GM19455 (cell line): ENCODE measurements around the gene SELENOO.
A peak's percentile ranks its signal among the peaks of the same experiment; 100 is the strongest.
"Not testable (repeated sequence)": the region's sequence is repeated elsewhere in the genome, so short reads cannot be mapped to it uniquely, and the experiment has no call there.

Source experiments
- ATAC-seq: cut with Tn5 transposase; IDR thresholded peaks from one replicate; pipeline ENCODE4 v1.9.1; 2021; ENCODE audit not compliant: unreplicated experiment

Gene SELENOO

GRCh38 chr22:50198624-50199017 lies 2.2 kb upstream of the SELENOO start:
- ATAC-seq, result no peak

- no peak for ATAC-seq
Measured at GRCh38 chr22:50199251-50199721, 1.5 kb upstream of the SELENOO start.

GRCh38 chr22:50199829-50200460 lies 866 bp upstream of the SELENOO start:
- ATAC-seq, result no peak

- ATAC-seq, result peak; percentile 18
Measured at GRCh38 chr22:50201191-50202129, 649 bp downstream of the SELENOO start.

GRCh38 chr22:50202130-50202666 lies 1.4 kb downstream of the SELENOO start:
- ATAC-seq, result no peak

GRCh38 chr22:50203288-50203687 lies 2.5 kb downstream of the SELENOO start:
- no peak for ATAC-seq

GRCh38 chr22:50204571-50204970 lies 3.8 kb downstream of the SELENOO start:
- no peak for ATAC-seq

- not testable (repeated sequence) for ATAC-seq
Measured at GRCh38 chr22:50204998-50205397, 4.2 kb downstream of the SELENOO start.

- ATAC-seq, result no peak
Measured at GRCh38 chr22:50205781-50206569, 5.2 kb downstream of the SELENOO start.

GRCh38 chr22:50206599-50206998 lies 5.8 kb downstream of the SELENOO start:
- ATAC-seq, result no peak

- no peak for ATAC-seq
Measured at GRCh38 chr22:50207383-50208140, 6.8 kb downstream of the SELENOO start.

GRCh38 chr22:50208430-50208938 lies 7.7 kb downstream of the SELENOO start:
- ATAC-seq, result no peak

GRCh38 chr22:50208939-50209892 lies 8.4 kb downstream of the SELENOO start:
- ATAC-seq, result no peak

- ATAC-seq, result no peak
Measured at GRCh38 chr22:50209893-50210292, 9.1 kb downstream of the SELENOO start.

- no peak for ATAC-seq
Measured at GRCh38 chr22:50210378-50211139, 9.7 kb downstream of the SELENOO start.

GRCh38 chr22:50211147-50211546 lies 10.3 kb downstream of the SELENOO start:
- ATAC-seq, result no peak

- ATAC-seq, result no peak
Measured at GRCh38 chr22:50213263-50213662, 12.5 kb downstream of the SELENOO start.
